Posterior vena cava (tissue), 2 donors: ENCODE results near the gene MAS1L. TPM values are rescaled to one million over a fixed set of nuclear protein-coding genes. Genes with fewer than 3 reads are reported as not detected.
"Not testable (repeated sequence)": the region's sequence is repeated elsewhere in the genome, so short reads cannot be mapped to it uniquely, and the experiment has no call there.

ENCODE experiments used
- DNase-seq: peaks from one replicate; pipeline ENCODE4 v3.0.0-alpha.2; 2020; ENCODE audit warnings: low spot score
- intact Hi-C, 2 donors: fragments of 100-400 bp; cut with DNase I; formaldehyde crosslinking; loops; one replicate each; pipeline versions ENCODE4 v1.14.1 to v1.14.2; 2022 to 2023
- total RNA-seq, 2 donors: library from RNA; stranded (reverse); fragmentation: NEBNext Ultra II Directional; extraction: Animal tissue kit (Norgen Biotek cat#: 25700); gene quantifications; one replicate each; pipeline ENCODE4 v1.2.1, GENCODE V29; 2021
- donor health status: DM: yes; HTN: yes; CAD: no.
- donor health status: DM: yes; HTN: yes; CAD: no.

Gene MAS1L
- total RNA-seq, 2 donors from 2014 or later: not detected

GRCh38 chr6:29489286-29489685 lies 1.5 kb upstream of the MAS1L start:
- no peak for DNase-seq
- intact Hi-C loops: no loop called here

GRCh38 chr6:29488874-29489273 lies 1.1 kb upstream of the MAS1L start:
- intact Hi-C loops: no loop called here
- DNase-seq: no peak

- intact Hi-C loops: no loop called here
- no peak for DNase-seq
These were observed 625 bp downstream of the MAS1L start for GRCh38 chr6:29487131-29487530.

GRCh38 chr6:29486577-29486976 lies 1.2 kb downstream of the MAS1L start:
- DNase-seq: no peak
- intact Hi-C loops: no loop called here

GRCh38 chr6:29483735-29484134 lies 4.0 kb downstream of the MAS1L start:
- no peak for DNase-seq
- intact Hi-C loops: no loop called here

- DNase-seq: no peak
These were observed 4.6 kb downstream of the MAS1L start for GRCh38 chr6:29483186-29483585.

GRCh38 chr6:29479560-29479959 lies 8.2 kb downstream of the MAS1L start:
- DNase-seq: no peak
- intact Hi-C loops: no loop called here

More at GRCh38 chr6:29483186-29483585, 4.6 kb downstream of the MAS1L start:
- intact Hi-C loops: no loop called here

GRCh38 chr6:29478740-29479139 lies 9.0 kb downstream of the MAS1L start:
- DNase-seq: no peak
- intact Hi-C loops: no loop called here

GRCh38 chr6:29477923-29478450 lies 9.8 kb downstream of the MAS1L start:
- intact Hi-C loops: no loop called here
- no peak for DNase-seq

- no peak for DNase-seq
- intact Hi-C loops: no loop called here
These were observed 12.8 kb downstream of the MAS1L start for GRCh38 chr6:29474996-29475395.

GRCh38 chr6:29466241-29466640 lies 21.5 kb downstream of the MAS1L start:
- intact Hi-C loops: no loop called here
- DNase-seq: no peak

GRCh38 chr6:29465801-29466200 lies 22.0 kb downstream of the MAS1L start:
- intact Hi-C loops: no loop called here
- DNase-seq: no peak

GRCh38 chr6:29465279-29465678 lies 22.5 kb downstream of the MAS1L start:
- no peak for DNase-seq
- intact Hi-C loops: no loop called here

- intact Hi-C loops: no loop called here
- DNase-seq: no peak
These were observed 25.7 kb downstream of the MAS1L start for GRCh38 chr6:29462022-29462421.

- intact Hi-C loops: no loop called here
- DNase-seq: no peak
These were observed 26.5 kb downstream of the MAS1L start for GRCh38 chr6:29461021-29461814.

GRCh38 chr6:29456971-29457370 lies 30.8 kb downstream of the MAS1L start, which contains the start of the genes OR11A1 and OR2H1:
Gene OR11A1, minus strand, starts transcription at chr6:29457071. Its CDS starts 29,430 bp downstream, at chr6:29427641.
Gene OR2H1, plus strand, starts transcription at chr6:29457155. Its CDS starts 4,615 bp downstream, at chr6:29461770.
- DNase-seq: no peak
- intact Hi-C loops: no loop called here

GRCh38 chr6:29451471-29452193 lies 36.1 kb downstream of the MAS1L start:
- no peak for DNase-seq
- intact Hi-C loops: no loop called here

GRCh38 chr6:29447670-29448069 lies 40.1 kb downstream of the MAS1L start:
- DNase-seq: no peak
- intact Hi-C loops: no loop called here

GRCh38 chr6:29444031-29444430 lies 43.7 kb downstream of the MAS1L start:
- intact Hi-C loops, DNase-seq: not testable (repeated sequence)

GRCh38 chr6:29442719-29443118 lies 45.0 kb downstream of the MAS1L start:
- intact Hi-C loops: no loop called here
- no peak for DNase-seq
